ENCODE data around the gene COG8.

COG8 gene

DNA sequence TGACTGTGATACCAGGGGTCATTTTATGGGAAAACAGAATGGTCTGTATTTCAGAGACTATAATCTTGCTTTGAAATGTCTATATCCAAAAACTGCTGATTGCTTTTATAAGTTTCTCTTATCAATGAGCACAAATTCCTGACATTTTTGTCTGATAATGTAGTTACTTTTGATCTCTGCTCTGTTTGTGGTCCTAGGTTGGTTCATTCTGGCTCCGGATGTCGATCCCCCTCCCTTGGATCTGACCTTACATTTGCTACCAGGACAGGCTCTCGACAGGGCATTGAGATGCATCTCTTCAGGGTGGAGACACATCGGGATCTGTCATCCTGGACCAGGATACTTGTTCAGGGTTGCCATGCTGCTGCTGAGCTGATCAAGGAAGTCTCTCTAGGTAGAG, 55.5 kb downstream of the COG8 start:
- DNase-seq = no peak

GRCh38 chr16:69277413-69277812, 62.0 kb downstream of the COG8 start:
- no peak for DNase-seq

Data from NCI-H2081 (cell line).